Measurements from ENCODE around the gene LRRC71.

The LRRC71 gene

GRCh38 chr1:156949127-156949526 is 28.7 kb downstream of the LRRC71 start:
- no peak for DNase-seq

DNA sequence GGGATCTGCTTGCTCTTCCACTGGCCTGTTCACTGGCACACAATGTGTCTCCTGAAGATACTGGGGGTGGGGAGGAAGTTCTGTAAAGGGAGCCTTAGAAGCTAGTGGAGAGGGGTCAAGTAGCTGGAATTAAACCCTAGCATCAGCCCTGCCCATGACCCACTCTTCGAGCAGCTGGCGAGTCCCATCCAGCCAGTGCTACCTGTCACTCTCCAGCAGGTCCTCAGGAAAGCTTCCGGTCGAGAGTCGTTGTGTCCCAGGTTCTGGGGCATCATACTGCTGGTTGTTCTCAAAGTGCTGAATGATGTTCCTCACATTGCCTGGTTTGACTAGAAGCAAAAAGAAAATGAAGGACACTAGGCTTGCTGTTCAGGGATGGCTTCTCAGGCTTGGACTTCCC is 30.9 kb downstream of the LRRC71 start:
- no peak for DNase-seq

DNA sequence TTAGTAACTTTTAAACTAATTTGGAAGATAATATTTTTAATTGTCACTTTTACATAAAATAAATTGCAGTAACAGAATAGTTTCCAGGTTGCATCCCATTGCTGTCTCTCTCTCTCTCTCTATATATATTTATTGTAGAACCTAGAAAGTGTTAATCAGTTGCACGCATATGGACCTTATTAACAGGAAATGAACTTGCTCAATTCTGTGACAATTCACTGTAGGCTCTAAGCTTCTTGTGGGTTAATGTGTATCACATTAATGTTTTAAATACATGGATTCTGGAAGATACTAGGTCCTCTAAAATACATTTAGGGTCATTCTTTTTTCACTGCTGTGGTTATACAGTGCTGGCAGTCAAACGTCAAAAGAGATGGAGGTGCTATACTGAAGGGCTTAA is 33.1 kb downstream of the LRRC71 start:
- no peak for DNase-seq

- no peak for DNase-seq
Observed at GRCh38 chr1:156956333-156956732, 35.9 kb downstream of the LRRC71 start.

GRCh38 chr1:156957634-156958033 is 37.2 kb downstream of the LRRC71 start:
- DNase-seq: no peak

- no peak for DNase-seq
Observed at GRCh38 chr1:156958247-156958714, 37.8 kb downstream of the LRRC71 start.

DNA sequence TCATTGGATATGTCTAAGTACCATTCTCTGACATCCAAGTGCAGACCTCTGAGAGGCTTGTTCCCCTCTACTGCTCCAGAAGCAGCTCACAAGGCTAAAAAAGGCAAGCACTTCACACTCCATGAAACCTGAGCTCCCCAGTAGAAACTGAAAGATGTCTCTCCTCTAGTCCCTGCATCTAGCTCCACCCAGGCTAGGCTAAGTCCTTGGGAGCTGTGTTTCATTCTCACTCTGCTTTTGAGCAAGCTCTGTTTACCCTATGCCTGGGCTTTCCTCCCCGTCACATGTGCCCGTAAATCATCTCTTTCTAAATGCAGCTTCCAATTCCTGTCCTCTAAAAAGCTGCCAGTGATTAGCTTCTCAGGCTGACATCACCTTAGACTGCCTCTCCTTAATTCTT is 39.0 kb downstream of the LRRC71 start:
- DNase-seq: no peak

- DNase-seq: no peak
Observed at GRCh38 chr1:156959925-156960324, 39.5 kb downstream of the LRRC71 start.

- DNase-seq: no peak
Observed at GRCh38 chr1:156961709-156962108, 41.3 kb downstream of the LRRC71 start.

DNA sequence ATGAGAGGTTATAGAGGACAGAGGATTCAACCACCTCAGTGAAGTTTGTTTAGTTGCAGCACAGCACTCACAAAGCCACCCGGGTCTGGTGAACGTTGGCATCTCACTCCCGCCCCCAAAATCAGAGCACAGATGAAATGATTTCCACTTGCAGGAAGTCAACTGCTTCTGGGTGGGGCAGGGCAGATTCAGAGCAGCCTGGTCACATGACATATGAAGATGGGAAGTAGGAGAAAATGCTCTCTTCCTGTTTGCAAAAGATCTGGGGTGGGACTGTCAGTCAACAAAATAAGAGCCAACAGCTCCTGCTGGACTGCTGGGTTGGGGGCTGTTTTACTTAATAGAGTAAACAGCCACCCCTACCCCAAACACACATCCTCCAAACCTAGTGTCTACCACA is 43.2 kb downstream of the LRRC71 start:
- no peak for DNase-seq

DNA sequence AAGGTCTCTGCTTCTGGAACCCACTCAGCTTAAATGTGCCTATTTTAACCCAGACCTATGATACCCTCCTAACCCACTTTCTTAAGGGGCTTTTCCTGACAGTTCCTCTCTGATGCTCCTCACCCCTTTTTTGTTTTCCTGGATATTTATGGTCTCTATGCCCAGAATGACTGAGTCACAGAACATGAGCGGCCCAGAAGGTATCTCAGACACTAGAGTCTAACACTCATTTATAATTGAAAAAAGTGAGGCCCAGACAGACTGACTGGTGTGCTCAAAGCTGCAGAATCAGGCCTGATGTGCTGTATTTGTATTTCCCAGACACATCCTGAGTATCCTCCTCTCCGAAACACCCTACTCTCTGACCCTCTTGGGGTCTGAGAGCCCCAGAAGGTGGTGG is 44.0 kb downstream of the LRRC71 start:
- DNase-seq: no peak

DNA sequence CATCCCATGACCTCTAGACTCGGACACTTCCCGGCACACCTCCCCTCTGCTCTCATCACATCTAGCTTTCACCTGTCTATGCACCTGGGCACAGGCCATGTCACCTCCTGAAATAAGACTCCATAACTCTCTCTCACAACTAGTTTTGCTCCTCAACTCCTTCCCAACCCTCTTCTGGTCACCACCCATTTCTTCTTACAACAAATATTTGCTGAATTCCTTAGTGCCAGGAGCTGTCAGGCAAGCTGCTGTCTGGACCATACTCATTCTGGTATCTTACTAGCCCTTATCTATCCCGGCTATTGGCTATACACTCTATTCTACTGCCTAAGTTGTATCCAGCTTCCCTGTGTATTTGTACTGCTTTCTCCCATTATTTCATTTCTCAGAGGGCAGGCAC is 49.1 kb downstream of the LRRC71 start:
- DNase-seq: no peak

DNA sequence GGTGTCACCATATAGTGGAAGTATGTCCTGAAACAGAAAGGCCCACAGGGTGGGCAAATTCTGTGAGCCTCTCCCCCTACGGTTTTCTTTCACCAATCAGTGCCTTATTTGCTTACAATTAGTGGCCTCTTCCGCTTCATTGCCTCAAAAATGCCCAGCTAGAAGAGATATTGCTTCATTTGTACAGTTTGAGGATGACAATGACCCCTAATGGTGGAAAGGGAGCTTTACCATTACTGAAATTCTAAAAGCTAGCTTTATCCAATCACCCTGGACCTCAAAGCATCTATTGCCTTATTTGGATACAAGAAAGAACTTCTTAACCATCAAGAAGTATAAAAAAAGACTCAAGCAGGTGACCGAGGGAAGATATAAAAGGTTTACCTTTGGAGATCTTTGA is 49.6 kb downstream of the LRRC71 start:
- DNase-seq: no peak

DNA sequence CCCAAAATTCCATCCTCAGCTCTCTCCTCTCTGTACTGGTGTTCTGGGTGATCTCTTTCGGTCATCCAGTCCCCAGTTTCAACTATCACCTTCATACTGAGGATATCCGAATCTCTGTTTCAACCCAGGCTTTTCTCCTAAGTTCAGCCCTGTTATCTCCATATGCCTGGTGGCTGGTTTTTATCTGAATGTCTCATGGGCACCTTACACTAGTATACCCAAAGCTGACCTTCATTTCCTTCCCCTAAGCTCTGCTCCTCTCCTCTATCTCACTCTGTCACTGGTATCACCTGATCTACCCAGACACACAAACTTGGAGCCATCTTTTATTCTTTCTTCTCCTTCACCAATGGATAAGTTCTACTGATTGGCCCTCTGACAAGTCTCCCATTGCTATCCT is 53.0 kb downstream of the LRRC71 start:
- no peak for DNase-seq

DNA sequence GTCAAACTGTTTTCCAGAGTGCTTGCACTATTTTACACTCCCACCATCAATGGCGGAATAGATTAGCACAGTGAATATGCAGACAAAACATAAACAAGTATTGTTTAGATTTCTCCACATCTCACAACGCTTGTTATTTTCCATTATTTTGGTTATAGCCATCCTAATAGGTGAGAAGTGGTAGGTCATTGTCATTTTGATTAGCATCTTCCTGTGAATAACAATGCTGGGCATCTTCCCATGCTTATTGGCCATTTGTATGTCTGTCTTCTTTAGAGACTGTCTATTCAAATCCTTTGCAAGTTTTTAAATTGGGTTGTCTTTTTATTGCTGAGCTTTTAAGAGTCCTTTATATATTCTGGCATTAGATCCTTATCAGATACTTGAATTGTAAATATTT is 54.7 kb downstream of the LRRC71 start:
- DNase-seq: no peak

GRCh38 chr1:156980551-156980950 is 60.1 kb downstream of the LRRC71 start:
- DNase-seq: no peak
